B cell (primary cell): Measurements from ENCODE around the gene ADAMTSL1. TPM values are rescaled to one million over a fixed set of nuclear protein-coding genes. Genes with fewer than 3 reads are reported as not detected.

Experiments used
- ATAC-seq: fragments of 200-7000 bp; cut with Tn5 transposase; one replicate; pipeline ENCODE4 v1.10.0; 2021; ENCODE audit warnings: low read depth, mild to moderate bottlenecking, moderate number of reproducible peaks, moderate library complexity
- CTCF ChIA-PET: fragments of 350-600 bp; sonication (Branson Sonifier 250); formaldehyde crosslinking; loops from one replicate; lab custom pipeline; 2021; ENCODE audit warnings: antibody characterized with exemption, inconsistent platforms; lab: Charles Lee
- POLR2A ChIA-PET: fragments of 350-600 bp; sonication (Branson Sonifier 250); formaldehyde crosslinking; loops from one replicate; lab custom pipeline; 2021; ENCODE audit warnings: antibody characterized with exemption; lab: Charles Lee
- DNase-seq: peaks from one replicate; pipeline ENCODE4 v3.0.0; 2013
- H2AFZ ChIP-seq: 2 replicates; pipeline ENCODE4 v1.6.1; 2012; ENCODE audit warnings: mild to moderate bottlenecking, low read depth, low read length; ENCODE audit not compliant: insufficient read depth, poor library complexity, severe bottlenecking
- H3K27ac ChIP-seq, 2 donors: 1 replicate in 1 of 2; 2 replicates in 1 of 2; pipeline ENCODE4 v1.5.1; 2012 to 2013; ENCODE audit warnings: low read length in 2 of 2, mild to moderate bottlenecking in 2 of 2, moderate library complexity in 1 of 2
- H3K27me3 ChIP-seq, 4 experiments: fragments of 200-600 bp in 1 of 4; sonication (generic) in 1 of 4; replicated peaks in 1 of 4; 1 replicate in 2 of 4; 2 replicates in 2 of 4; pipeline versions ENCODE4 v1.6.1 to v1.7.0; 2013 to 2016; ENCODE audit warnings: low read length in 3 of 4, mild to moderate bottlenecking in 2 of 4, mixed read lengths in 1 of 4, moderate library complexity in 1 of 4; ENCODE audit not compliant: insufficient read depth in 4 of 4, control insufficient read depth in 3 of 4; ENCODE audit errors: control extremely low read depth in 1 of 4
- H3K36me3 ChIP-seq, 2 experiments: replicated peaks in 1 of 2; 1 replicate in 1 of 2; 2 replicates in 1 of 2; pipeline versions ENCODE4 v1.6.1 to v1.7.1; 2013; ENCODE audit warnings: low read length in 1 of 2; ENCODE audit not compliant: insufficient read depth in 2 of 2, control insufficient read depth in 1 of 2; ENCODE audit errors: control extremely low read depth in 1 of 2, extremely low read depth in 1 of 2
- H3K4me1 ChIP-seq, 2 donors: fragments of 200-600 bp in 1 of 2; sonication (generic) in 1 of 2; 1 replicate in 1 of 2; 2 replicates in 1 of 2; pipeline versions ENCODE4 v1.5.1 to v1.6.1; 2013 to 2017; ENCODE audit warnings: low read length in 2 of 2; ENCODE audit not compliant: control insufficient read depth in 2 of 2, insufficient read depth in 2 of 2
- H3K4me2 ChIP-seq: replicated peaks from 2 replicates; pipeline ENCODE3; 2012; ENCODE audit warnings: mild to moderate bottlenecking, low read depth, low read length; ENCODE audit not compliant: poor library complexity, severe bottlenecking
- H3K4me3 ChIP-seq, 5 experiments: fragments of 200-600 bp in 1 of 5; sonication (generic) in 1 of 5; 1 replicate in 3 of 5; 2 replicates in 2 of 5; pipeline versions ENCODE4 v1.5.1 to v1.7.0; 2011 to 2016; ENCODE audit warnings: low read length in 4 of 5, mild to moderate bottlenecking in 4 of 5, low read depth in 2 of 5, control low read depth in 1 of 5, moderate library complexity in 1 of 5; ENCODE audit not compliant: insufficient read depth in 1 of 5; ENCODE audit errors: control extremely low read depth in 1 of 5, extremely low read depth in 1 of 5
- H3K79me2 ChIP-seq: fragments of 200-600 bp; sonication (generic); one replicate; pipeline ENCODE4 v1.6.0; 2016; ENCODE audit warnings: low read length; ENCODE audit not compliant: control insufficient read depth, insufficient read depth
- H3K9ac ChIP-seq: fragments of 200-600 bp; sonication (generic); 2 replicates; pipeline ENCODE4 v1.6.1; 2017; ENCODE audit warnings: mild to moderate bottlenecking, low read length, moderate library complexity
- H3K9me3 ChIP-seq, 3 donors: one replicate each; pipeline versions ENCODE4 v1.6.1 to v1.7.1; 2013; ENCODE audit warnings: low read length in 2 of 3; ENCODE audit not compliant: control insufficient read depth in 2 of 3, insufficient read depth in 1 of 3; ENCODE audit errors: control extremely low read depth in 1 of 3
- H4K20me1 ChIP-seq: 2 replicates; pipeline ENCODE4 v1.6.0; 2012; ENCODE audit warnings: mild to moderate bottlenecking, low read length; ENCODE audit not compliant: insufficient read depth, control insufficient read depth, poor library complexity, severe bottlenecking
- H3K27ac Mint-ChIP-seq: one replicate; pipeline ENCODE4 v1.8.0; 2021; ENCODE audit warnings: mixed read lengths
- H3K27me3 Mint-ChIP-seq: one replicate; pipeline ENCODE4 v1.8.0; 2021; ENCODE audit warnings: mixed read lengths
- H3K4me1 Mint-ChIP-seq: one replicate; pipeline ENCODE4 v1.8.0; 2021; ENCODE audit warnings: mixed read lengths
- H3K4me3 Mint-ChIP-seq: one replicate; pipeline ENCODE4 v1.8.0; 2021; ENCODE audit warnings: mixed read lengths
- H3K9me3 Mint-ChIP-seq: one replicate; pipeline ENCODE4 v1.8.0; 2022; ENCODE audit warnings: mixed read lengths; ENCODE audit not compliant: insufficient read depth
- EZH2 ChIP-seq: IDR thresholded peaks from 2 replicates; pipeline ENCODE4 v1.6.1; 2012; ENCODE audit warnings: borderline replicate concordance, low read depth, mild to moderate bottlenecking, moderate library complexity, low read length; ENCODE audit not compliant: insufficient read depth, poor library complexity, severe bottlenecking
- WGBS: methylation state at CpG from one replicate; pipeline ENCODE4 v1.1.5; 2013; ENCODE audit warnings: missing lambda C conversion rate; ENCODE audit not compliant: insufficient coverage; 5-methylcytosine and 5-hydroxymethylcytosine counted together
- intact Hi-C: fragments of 100-400 bp; cut with micrococcal nuclease; formaldehyde crosslinking; loops from one replicate; pipeline ENCODE4 v1.10.0; 2022
- polyA plus RNA-seq: library from polyadenylated mRNA; depleted of rRNA; stranded (reverse); fragments of >200 nt; gene quantifications from 2 replicates; pipeline ENCODE4 v1.2.3, GENCODE V29; 2012
- total RNA-seq, 2 donors: library from RNA; stranded (reverse); fragments of 120-200 nt in 1 of 2; gene quantifications; 1 replicate in 1 of 2; 2 replicates in 1 of 2; pipeline versions ENCODE4 v1.2.3 to v1.2.4, GENCODE V29; 2013 to 2022
- TF ChIP-seq, protein P1 (sequence below): fragments of 200-600 bp; IDR thresholded peaks from one replicate; pipeline ENCODE4 v1.8.0; 2022; ENCODE audit warnings: antibody characterized with exemption, mild to moderate bottlenecking

ADAMTSL1 gene
- total and polyA plus RNA-seq, 2 donors (not counting 1 experiment from before 2014, with no cell fraction given), result not detected

DNA sequence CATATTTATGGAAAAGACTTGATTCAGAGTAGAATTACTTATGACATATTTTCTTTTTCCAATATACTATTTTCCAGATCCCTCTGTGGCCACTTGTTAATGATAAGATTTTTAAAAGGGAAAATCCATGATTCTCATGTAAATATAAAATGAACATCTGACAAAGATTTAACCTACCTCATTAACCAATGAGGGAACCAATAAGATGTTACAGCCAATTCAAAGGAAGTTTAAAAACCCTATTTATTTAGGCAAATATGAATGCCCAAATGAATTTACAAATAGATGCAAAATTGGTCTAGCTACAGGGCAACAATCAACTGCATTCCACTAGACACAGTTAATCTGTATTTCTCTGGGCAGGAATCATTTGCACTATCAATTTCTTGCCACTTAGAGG, 226.8 kb downstream of the ADAMTSL1 start:
- no peaks in the 10 kb centered on the region for H3K27me3 Mint-ChIP-seq
- DNase-seq (no peak), ATAC-seq (no peak)
- no peaks in the 10 kb centered on the region for H3K9me3 ChIP-seq
- no peak overlapping the region for H3K27ac ChIP-seq
- no peak overlapping the region for H3K27ac Mint-ChIP-seq
- no peaks in the 10 kb centered on the region for H3K4me1 ChIP-seq
- H3K4me1 Mint-ChIP-seq, result no peaks in the 10 kb centered on the region
- no peaks in the 10 kb centered on the region for H4K20me1 ChIP-seq
- no peak overlapping the region for H3K4me3 ChIP-seq
- no peaks in the 10 kb centered on the region for H3K36me3 ChIP-seq
- H2AFZ ChIP-seq, result no peak overlapping the region
- peaks cover 1% of the 10 kb centered on the region for H3K9me3 Mint-ChIP-seq
- no peaks in the 10 kb centered on the region for H3K79me2 ChIP-seq
- no peak overlapping the region for H3K9ac ChIP-seq
- POLR2A ChIA-PET, result no interaction called here
- intact Hi-C loops, result no loop called here
- no peak overlapping the region for H3K4me2 ChIP-seq
- CTCF ChIA-PET, result no interaction called here
- no peak overlapping the region for H3K4me3 Mint-ChIP-seq
- TF ChIP-seq, protein P1, sequence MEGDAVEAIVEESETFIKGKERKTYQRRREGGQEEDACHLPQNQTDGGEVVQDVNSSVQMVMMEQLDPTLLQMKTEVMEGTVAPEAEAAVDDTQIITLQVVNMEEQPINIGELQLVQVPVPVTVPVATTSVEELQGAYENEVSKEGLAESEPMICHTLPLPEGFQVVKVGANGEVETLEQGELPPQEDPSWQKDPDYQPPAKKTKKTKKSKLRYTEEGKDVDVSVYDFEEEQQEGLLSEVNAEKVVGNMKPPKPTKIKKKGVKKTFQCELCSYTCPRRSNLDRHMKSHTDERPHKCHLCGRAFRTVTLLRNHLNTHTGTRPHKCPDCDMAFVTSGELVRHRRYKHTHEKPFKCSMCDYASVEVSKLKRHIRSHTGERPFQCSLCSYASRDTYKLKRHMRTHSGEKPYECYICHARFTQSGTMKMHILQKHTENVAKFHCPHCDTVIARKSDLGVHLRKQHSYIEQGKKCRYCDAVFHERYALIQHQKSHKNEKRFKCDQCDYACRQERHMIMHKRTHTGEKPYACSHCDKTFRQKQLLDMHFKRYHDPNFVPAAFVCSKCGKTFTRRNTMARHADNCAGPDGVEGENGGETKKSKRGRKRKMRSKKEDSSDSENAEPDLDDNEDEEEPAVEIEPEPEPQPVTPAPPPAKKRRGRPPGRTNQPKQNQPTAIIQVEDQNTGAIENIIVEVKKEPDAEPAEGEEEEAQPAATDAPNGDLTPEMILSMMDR, result no peak
- no peak for TF ChIP-seq EZH2
- H3K27me3 ChIP-seq, result no peaks in the 10 kb centered on the region

DNA sequence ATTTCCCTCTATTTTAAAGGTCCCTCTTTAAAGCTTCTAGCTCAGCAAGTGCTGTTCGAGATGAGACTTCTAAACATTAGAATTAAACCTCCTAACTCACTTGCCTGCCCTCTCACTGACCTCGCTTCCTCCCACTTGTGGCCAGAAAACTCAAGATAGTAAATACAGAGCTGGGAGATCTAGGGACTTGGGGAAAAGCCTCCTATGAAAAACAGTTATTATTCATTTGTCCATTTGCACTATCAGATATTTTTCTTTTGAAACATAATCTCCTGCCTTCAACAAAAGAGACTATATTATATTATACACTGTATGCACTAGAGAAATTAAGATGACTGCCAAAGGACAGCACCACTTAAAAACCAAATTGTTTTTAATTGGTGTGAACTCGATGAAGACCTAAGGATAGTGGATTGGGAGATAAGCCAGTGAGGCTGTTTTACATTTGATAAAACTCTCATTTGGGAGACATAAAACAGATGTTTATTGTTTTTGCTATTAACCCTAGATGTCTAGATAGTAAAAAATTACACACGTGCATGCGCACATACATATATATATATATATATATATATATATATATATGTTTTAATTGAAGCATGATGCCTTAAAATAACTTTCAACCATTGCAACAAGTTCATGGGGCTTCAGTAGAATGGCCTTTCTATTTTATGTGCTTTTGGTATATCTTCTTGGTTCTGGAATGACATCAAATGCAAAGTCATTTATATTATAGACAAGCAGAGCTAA, 229.4 kb downstream of the ADAMTSL1 start:
- no peak overlapping the region for H3K9ac ChIP-seq
- no peak overlapping the region for H3K27ac ChIP-seq
- ATAC-seq (no peak), DNase-seq (no peak)
- Mint-ChIP-seq H3K27me3 (no peaks in the 10 kb centered on the region), H3K27ac (no peak overlapping the region), H3K4me3 (no peak overlapping the region), H3K9me3 (no peaks in the 10 kb centered on the region), H3K4me1 (no peaks in the 10 kb centered on the region)
- H3K36me3 ChIP-seq, result no peaks in the 10 kb centered on the region
- POLR2A ChIA-PET, result no interaction called here
- intact Hi-C loops, result no loop called here
- no peaks in the 10 kb centered on the region for H3K79me2 ChIP-seq
- H3K27me3 ChIP-seq, result no peaks in the 10 kb centered on the region
- H2AFZ ChIP-seq, result no peak overlapping the region
- no peaks in the 10 kb centered on the region for H3K4me1 ChIP-seq
- peaks cover 0 to 5% (median 0%) of the 10 kb centered on the region in 3 donors for H3K9me3 ChIP-seq
- no peak overlapping the region for H3K4me3 ChIP-seq
- no peak for TF ChIP-seq EZH2
- TF ChIP-seq, protein P1, result no peak
- no CpG with 5 or more reads among the region's 5 CpGs for WGBS
- CTCF ChIA-PET, result no interaction called here
- no peak overlapping the region for H3K4me2 ChIP-seq
- no peaks in the 10 kb centered on the region for H4K20me1 ChIP-seq
